Calu3 (cell line): ENCODE results near the gene CYGB. TPM values are rescaled to one million over a fixed set of nuclear protein-coding genes. Genes with fewer than 3 reads are reported as not detected.

Experiments
- BruUV-seq: library from RNA; stranded (reverse); fragments of 400-500 nt; replicated peaks from 2 replicates; lab custom pipeline; 2021; lab: Mats Ljungman, UMichigan
- CTCF ChIA-PET: fragments of 300-600 bp; sonication (Branson Sonifier 250); formaldehyde crosslinking; loops from one replicate; lab custom pipeline; 2022; ENCODE audit warnings: antibody characterized with exemption; lab: Charles Lee
- DNase-seq: peaks from one replicate; pipeline ENCODE4 v3.0.0; 2022
- H3K27ac Mint-ChIP-seq: one replicate; pipeline ENCODE4 v1.8.0; 2022; ENCODE audit warnings: mixed read lengths; ENCODE audit not compliant: unreplicated experiment
- H3K27me3 Mint-ChIP-seq: one replicate; pipeline ENCODE4 v1.8.0; 2022; ENCODE audit warnings: mixed read lengths; ENCODE audit not compliant: unreplicated experiment
- H3K36me3 Mint-ChIP-seq: one replicate; pipeline ENCODE4 v1.8.0; 2022; ENCODE audit warnings: mild to moderate bottlenecking, moderate library complexity, mixed read lengths; ENCODE audit not compliant: insufficient read depth, unreplicated experiment
- H3K4me1 Mint-ChIP-seq: one replicate; pipeline ENCODE4 v1.8.0; 2022; ENCODE audit warnings: mild to moderate bottlenecking, low read depth, mixed read lengths; ENCODE audit not compliant: unreplicated experiment
- H3K4me3 Mint-ChIP-seq: one replicate; pipeline ENCODE4 v1.8.0; 2022; ENCODE audit warnings: mild to moderate bottlenecking, low read depth, moderate library complexity, mixed read lengths; ENCODE audit not compliant: unreplicated experiment
- H3K9me3 Mint-ChIP-seq: one replicate; pipeline ENCODE4 v1.8.0; 2022; ENCODE audit warnings: low read depth, mixed read lengths; ENCODE audit not compliant: unreplicated experiment
- CTCF ChIP-seq: fragments of 200-600 bp; IDR thresholded peaks from one replicate; pipeline ENCODE4 v1.8.0; 2022; ENCODE audit warnings: antibody characterized with exemption; ENCODE audit not compliant: unreplicated experiment
- intact Hi-C: fragments of 100-400 bp; cut with micrococcal nuclease; formaldehyde crosslinking; loops from one replicate; pipeline ENCODE4 v1.10.0; 2022; ENCODE audit not compliant: unreplicated experiment
- total RNA-seq: library from RNA; stranded (reverse); gene quantifications from 2 replicates; pipeline ENCODE4 v1.2.3, GENCODE V29; 2022

Gene CYGB
- total RNA-seq, 1 experiment from 2014 or later = not detected

GRCh38 chr17:76556765-76557367 lies 19.4 kb upstream of the CYGB start:
- no peak for TF ChIP-seq CTCF
- no peak for DNase-seq
- Mint-ChIP-seq H3K9me3 (no peaks in the 10 kb centered on the region), H3K4me3 (peak overlapping the region; percentile 91), H3K27ac (peak overlapping the region; percentile 97), H3K36me3 (peaks cover 56% of the 10 kb centered on the region), H3K4me1 (peaks cover 6% of the 10 kb centered on the region), H3K27me3 (no peaks in the 10 kb centered on the region)
- intact Hi-C loops = no loop called here
- CTCF ChIA-PET = interaction anchor here (0.7 to 3.2 kb wide), 6 partner anchors 10 to 125 kb away, joined by 3 to 19 read pairs (median 12); a partner anchor contains a TSS
- BruUV-seq = no TSS peak

- TF ChIP-seq CTCF = no peak
- Mint-ChIP-seq H3K36me3 (peaks cover 29% of the 10 kb centered on the region), H3K4me3 (no peak overlapping the region), H3K4me1 (peaks cover 9% of the 10 kb centered on the region), H3K27me3 (no peaks in the 10 kb centered on the region), H3K9me3 (no peaks in the 10 kb centered on the region), H3K27ac (no peak overlapping the region)
- no peak for DNase-seq
- no TSS peak for BruUV-seq
- intact Hi-C loops = no loop called here
- CTCF ChIA-PET = interaction anchor here (0.6 kb wide), 1 partner anchor 217 kb away, joined by 4 read pairs; no protein-coding TSS in a partner anchor
Observed at GRCh38 chr17:76554131-76554530, 16.6 kb upstream of the CYGB start.

- no peak for DNase-seq
- Mint-ChIP-seq H3K36me3 (peaks cover 21% of the 10 kb centered on the region), H3K9me3 (no peaks in the 10 kb centered on the region), H3K27me3 (no peaks in the 10 kb centered on the region), H3K4me3 (no peak overlapping the region), H3K27ac (no peak overlapping the region), H3K4me1 (peaks cover 9% of the 10 kb centered on the region)
- intact Hi-C loops = no loop called here
- TF ChIP-seq CTCF = no peak
- CTCF ChIA-PET = no interaction called here
- BruUV-seq = no TSS peak
Observed at GRCh38 chr17:76553178-76553908, 15.8 kb upstream of the CYGB start.

GRCh38 chr17:76551685-76552084 lies 14.2 kb upstream of the CYGB start:
- Mint-ChIP-seq H3K36me3 (peaks cover 4% of the 10 kb centered on the region), H3K4me3 (no peak overlapping the region), H3K9me3 (no peaks in the 10 kb centered on the region), H3K27ac (no peak overlapping the region), H3K27me3 (no peaks in the 10 kb centered on the region), H3K4me1 (peaks cover 9% of the 10 kb centered on the region)
- BruUV-seq = no TSS peak
- intact Hi-C loops = no loop called here
- DNase-seq = no peak
- CTCF ChIA-PET = interaction anchor here (0.5 to 1.0 kb wide), 3 partner anchors 18 to 171 kb away, joined by 4 read pairs; a partner anchor contains a TSS
- no peak for TF ChIP-seq CTCF
